ENCODE measurements around the gene PARVG.

DNA sequence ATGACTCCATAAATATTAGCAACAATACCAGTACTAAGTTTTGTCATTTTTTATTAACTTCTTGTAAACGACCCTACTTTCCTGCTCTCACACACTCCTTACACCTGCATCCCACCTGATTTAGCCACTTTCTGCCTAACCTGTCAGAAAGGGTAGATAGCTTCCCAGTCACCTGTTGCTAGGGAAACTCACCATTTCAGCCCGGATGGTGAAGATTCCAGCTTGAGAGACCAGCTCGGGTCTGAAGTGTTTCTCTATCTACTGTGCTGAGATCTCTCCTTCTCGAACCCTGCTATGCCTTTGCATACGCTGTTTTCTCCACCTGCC is at the start of gene PARVG:
- TF ChIP-seq COPS2 (conservative IDR thresholded peaks at IDR 0.05) (no peak), JUN (IDR thresholded peaks at IDR 0.05; ENCODE audit: borderline replicate concordance, low read depth, low read length) (no peak), JUN (CRISPR knock-in tag; IDR thresholded peaks at IDR 0.05; ENCODE audit: borderline replicate concordance) (no peak), HNRNPLL (IDR thresholded peaks at IDR 0.05; ENCODE audit: low read depth, low read length, poor library complexity, severe bottlenecking) (no peak), RNF2 (IDR thresholded peaks at IDR 0.05) (no peak), CEBPB (tag; IDR thresholded peaks at IDR 0.05) (no peak), TCF3 (CRISPR knock-in tag; IDR thresholded peaks at IDR 0.05) (no peak), DACH1 (IDR thresholded peaks at IDR 0.05; ENCODE audit: partially characterized antibody) (no peak)

Measured in K562 (cell line).